Kidney (tissue), 14 donors: ENCODE data around the gene SFXN5. TPM values are rescaled to one million over a fixed set of nuclear protein-coding genes. Genes with fewer than 3 reads are reported as not detected.

ENCODE experiments used
- DNase-seq, 5 donors: peaks; one replicate each; pipeline ENCODE4 v3.0.0-alpha.2; 2013 to 2020
- FAIRE-seq: peaks from 2 replicates; lab custom pipeline; 2012; peaks lifted over from hg19 to GRCh38; lab: Jason Lieb, UNC
- H3K27ac ChIP-seq, 2 donors: one replicate each; pipeline ENCODE4 v1.7.0; 2013; ENCODE audit warnings: low read depth in 2 of 2, low read length in 2 of 2, inconsistent platforms in 1 of 2
- H3K27me3 ChIP-seq: one replicate; pipeline ENCODE4 v1.7.1; 2013; ENCODE audit warnings: low read length, inconsistent platforms; ENCODE audit not compliant: control insufficient read depth, insufficient read depth
- H3K36me3 ChIP-seq, 3 donors: one replicate each; pipeline versions ENCODE4 v1.7.0 to v1.7.1; 2013; ENCODE audit warnings: low read length in 3 of 3, control low read depth in 1 of 3, inconsistent platforms in 1 of 3; ENCODE audit not compliant: insufficient read depth in 3 of 3, control insufficient read depth in 2 of 3
- H3K4me1 ChIP-seq, 3 donors: one replicate each; pipeline versions ENCODE4 v1.7.0 to v1.7.1; 2013; ENCODE audit warnings: low read length in 3 of 3, inconsistent platforms in 1 of 3, low read depth in 1 of 3; ENCODE audit not compliant: control insufficient read depth in 2 of 3, insufficient read depth in 2 of 3
- H3K4me3 ChIP-seq, 3 donors: one replicate each; pipeline versions ENCODE4 v1.7.0 to v1.8.1; 2013; ENCODE audit warnings: low read length in 3 of 3, control low read depth in 1 of 3, inconsistent platforms in 1 of 3
- H3K9ac ChIP-seq, 3 donors: one replicate each; pipeline versions ENCODE4 v1.7.0 to v1.7.1; 2013; ENCODE audit warnings: low read length in 3 of 3, control low read depth in 1 of 3, inconsistent platforms in 1 of 3
- H3K9me3 ChIP-seq, 3 donors: one replicate each; pipeline versions ENCODE4 v1.7.0 to v1.7.1; 2013; ENCODE audit warnings: low read length in 3 of 3, control low read depth in 1 of 3, inconsistent platforms in 1 of 3; ENCODE audit not compliant: control insufficient read depth in 2 of 3, insufficient read depth in 1 of 3
- CTCF ChIP-seq: IDR thresholded peaks from 3 replicates; pipeline ENCODE4 v1.5.1; 2012; ENCODE audit warnings: mild to moderate bottlenecking, moderate library complexity, borderline replicate concordance; ENCODE audit not compliant: insufficient read depth; ENCODE audit errors: extremely low read depth
- intact Hi-C: fragments of 100-400 bp; cut with DNase I; formaldehyde crosslinking; loops from one replicate; pipeline ENCODE4 v1.11.1; 2022
- polyA plus RNA-seq: library from polyadenylated mRNA; stranded (reverse); fragments of 350-450 nt; fragmentation: Illumina TruSeq; extraction: RNeasy Lipid Tissue Mini Kit (QIAGEN cat#74804); gene quantifications from one replicate; pipeline ENCODE4 v1.2.3, GENCODE V29; 2014; ENCODE audit warnings: low read depth, low replicate concordance; ENCODE audit not compliant: insufficient read depth
- total RNA-seq: library from RNA; stranded (reverse); fragmentation: NEBNext Ultra II Directional; extraction: Animal tissue kit (Norgen Biotek cat#: 25700); gene quantifications from one replicate; pipeline ENCODE4 v1.2.1, GENCODE V29; 2021
- donor health status: control.
- donor health status: control.
- donor health status: control.
- donor health status: control.
- donor health status: control.
- donor health status: DM: yes; HTN: yes; CAD: no.
- donor health status: Normal renal cell carcinoma (clear cell type).

Gene SFXN5
- total and polyA plus RNA-seq, 2 donors from 2014 or later = 21.4 to 35.9 TPM

DNA sequence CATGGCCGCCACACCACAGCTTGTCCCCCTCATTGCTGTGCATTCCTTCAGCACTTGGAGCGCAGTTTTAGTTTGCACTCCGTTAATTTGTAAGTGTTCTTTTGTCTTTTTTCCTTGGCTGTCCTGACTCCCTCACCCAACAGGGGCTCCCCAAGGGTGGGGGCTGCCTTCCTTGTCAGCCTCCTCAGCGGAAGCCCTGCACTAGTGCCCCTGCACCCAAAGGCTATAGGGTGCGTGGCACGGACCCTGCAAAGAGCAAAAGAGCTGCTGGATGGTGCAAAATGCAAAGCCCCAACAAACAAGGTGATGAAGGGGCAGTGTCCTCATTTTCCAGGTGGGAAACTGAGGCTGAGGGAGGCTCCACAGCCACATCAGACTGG is 107.4 kb downstream of the SFXN5 start:
- Histone ChIP-seq H3K9me3 (no peaks in the 10 kb centered on the region), H3K9ac (no peak overlapping the region), H3K36me3 (peaks cover 0 to 5% (median 0%) of the 10 kb centered on the region in 3 donors), H3K27ac (no peak overlapping the region), H3K4me3 (no peak overlapping the region), H3K27me3 (no peaks in the 10 kb centered on the region), H3K4me1 (peaks cover 0 to 20% (median 14%) of the 10 kb centered on the region in 3 donors)
- FAIRE-seq = no peak
- DNase-seq = no peak
- TF ChIP-seq CTCF = no peak
- intact Hi-C loops = no loop called here

DNA sequence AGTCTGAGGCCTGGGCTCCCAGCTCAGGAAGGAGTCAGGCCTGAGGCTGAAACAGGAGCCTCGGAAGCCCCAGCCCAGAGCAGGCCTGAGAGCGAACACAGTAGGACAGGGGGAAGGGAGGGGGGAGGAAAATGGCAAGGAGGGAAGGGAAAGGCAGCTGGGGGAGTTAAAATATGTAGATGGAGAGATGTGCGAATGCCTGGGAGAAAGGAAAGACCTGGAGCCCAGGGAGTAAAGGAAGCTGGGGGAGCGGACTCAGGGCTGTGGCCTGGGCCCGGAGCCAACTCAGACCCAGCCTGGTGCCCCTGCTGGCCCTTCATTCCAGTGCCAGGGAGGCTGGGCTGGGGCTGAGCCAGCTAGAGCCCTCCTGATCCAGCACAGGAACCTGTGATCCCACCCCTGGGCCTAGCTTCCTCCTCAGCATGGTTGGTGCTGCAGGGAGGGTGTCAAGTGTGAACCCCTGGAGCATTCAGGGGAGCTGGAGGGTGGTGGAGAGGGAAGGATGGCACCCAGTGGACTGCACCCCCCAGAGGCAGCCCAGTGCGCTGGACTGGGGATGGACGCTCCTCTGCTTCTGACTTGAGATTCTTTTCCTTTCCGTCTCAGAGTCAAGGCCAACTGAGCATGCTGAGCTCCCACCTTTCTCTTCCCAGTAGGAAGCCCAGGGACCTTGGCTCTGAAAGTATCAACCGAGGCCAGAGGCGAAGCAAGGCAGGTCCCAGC is 107.9 kb downstream of the SFXN5 start:
- FAIRE-seq = no peak
- DNase-seq = peak; percentile 52 to 79 (median 64)
- TF ChIP-seq CTCF = no peak
- peak overlapping the region in 1 of 3 donors; percentile 12 for H3K9ac ChIP-seq
- no peak overlapping the region for H3K4me3 ChIP-seq
- no peaks in the 10 kb centered on the region for H3K27me3 ChIP-seq
- intact Hi-C loops = no loop called here
- H3K9me3 ChIP-seq = no peaks in the 10 kb centered on the region
- peaks cover 0 to 5% (median 0%) of the 10 kb centered on the region in 3 donors for H3K36me3 ChIP-seq
- H3K4me1 ChIP-seq = peaks cover 0 to 20% (median 14%) of the 10 kb centered on the region in 3 donors
- H3K27ac ChIP-seq = peak overlapping the region; percentile 41 to 66

DNA sequence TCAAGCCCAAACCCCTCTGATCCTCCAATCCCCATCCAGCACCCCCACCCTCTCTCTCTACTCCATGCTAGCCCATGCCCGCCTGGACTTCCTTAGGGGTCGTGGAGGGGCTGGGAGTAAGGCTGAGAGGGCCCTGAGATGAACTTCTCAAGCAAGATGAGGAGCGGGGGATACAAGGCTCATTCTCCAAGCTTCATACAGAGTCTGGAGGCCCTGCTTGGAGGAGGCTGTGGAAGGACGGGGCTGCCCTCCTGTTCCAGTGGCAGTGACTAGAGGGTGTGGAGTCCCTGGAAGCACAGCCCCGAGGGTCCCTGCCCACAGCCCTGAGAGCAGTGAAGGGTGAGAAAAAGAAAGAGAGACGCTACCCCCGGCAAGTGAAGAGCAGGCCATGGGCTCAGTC is 108.6 kb downstream of the SFXN5 start:
- TF ChIP-seq CTCF = no peak
- Histone ChIP-seq H3K27me3 (no peaks in the 10 kb centered on the region), H3K36me3 (peaks cover 0 to 5% (median 0%) of the 10 kb centered on the region in 3 donors), H3K4me1 (peaks cover 0 to 21% (median 14%) of the 10 kb centered on the region in 3 donors), H3K4me3 (no peak overlapping the region), H3K27ac (peak overlapping the region; percentile 41 to 66), H3K9ac (peak overlapping the region in 1 of 3 donors; percentile 12), H3K9me3 (no peaks in the 10 kb centered on the region)
- intact Hi-C loops = no loop called here
- DNase-seq (no peak), FAIRE-seq (no peak)
